ENCODE results near the gene SEPTIN5.

SEPTIN5 gene

DNA sequence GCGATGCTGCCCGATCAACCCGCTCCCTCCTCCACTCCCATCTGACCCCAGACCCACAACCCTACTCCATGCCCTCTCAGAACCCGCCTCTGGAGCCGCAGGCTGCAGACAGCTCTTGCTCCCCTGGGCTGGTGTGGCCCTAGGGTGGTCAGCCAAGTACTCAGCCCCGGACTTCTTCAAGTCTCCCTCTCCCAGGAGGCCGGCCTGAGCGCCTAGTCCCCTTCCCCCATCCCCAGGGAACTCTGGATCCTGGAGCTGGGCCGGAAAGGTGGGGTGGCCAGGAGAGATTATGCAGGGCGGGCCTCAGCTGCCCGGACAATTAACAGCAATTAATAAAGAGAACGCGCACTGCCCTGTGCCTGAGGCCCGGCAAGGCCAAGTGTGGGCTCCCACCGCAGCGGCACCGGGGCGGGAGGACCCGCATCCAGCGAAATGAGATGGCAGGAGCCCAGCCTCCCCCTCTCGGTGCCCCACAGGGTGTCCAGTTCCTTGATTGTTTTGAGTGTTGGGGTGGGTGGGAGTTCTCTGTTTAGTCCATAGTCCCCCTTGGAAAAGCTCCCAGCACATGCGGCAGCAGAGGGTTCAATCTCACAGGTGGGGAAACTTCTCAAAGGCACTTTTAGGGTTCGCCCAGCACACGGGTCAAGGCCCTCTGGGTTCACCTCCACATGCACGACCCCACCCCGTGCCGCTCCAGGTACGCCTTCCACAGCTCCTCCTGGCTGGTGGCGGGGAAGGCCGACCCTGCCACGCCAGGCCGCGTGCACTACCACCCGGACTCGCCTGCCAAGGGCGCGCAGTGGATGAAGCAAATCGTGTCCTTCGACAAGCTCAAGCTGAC lies 49.4 kb downstream of the SEPTIN5 start:
- no peak for FAIRE-seq

DNA sequence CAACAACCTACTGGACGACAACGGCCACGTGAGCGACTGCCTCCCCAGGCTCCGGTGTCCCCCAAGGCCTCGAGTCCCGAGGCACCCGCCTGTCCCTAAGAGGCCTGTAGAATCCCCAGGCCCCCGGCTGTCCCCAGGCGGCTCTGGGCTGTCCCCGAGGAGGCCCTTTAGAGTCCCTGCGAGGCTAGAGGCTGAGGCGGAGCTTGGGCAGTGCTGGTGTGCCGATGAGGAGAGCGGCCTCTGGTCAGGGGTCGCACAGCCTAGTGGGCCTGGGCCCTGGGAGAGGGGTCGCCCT lies 49.9 kb downstream of the SEPTIN5 start:
- FAIRE-seq: no peak

DNA sequence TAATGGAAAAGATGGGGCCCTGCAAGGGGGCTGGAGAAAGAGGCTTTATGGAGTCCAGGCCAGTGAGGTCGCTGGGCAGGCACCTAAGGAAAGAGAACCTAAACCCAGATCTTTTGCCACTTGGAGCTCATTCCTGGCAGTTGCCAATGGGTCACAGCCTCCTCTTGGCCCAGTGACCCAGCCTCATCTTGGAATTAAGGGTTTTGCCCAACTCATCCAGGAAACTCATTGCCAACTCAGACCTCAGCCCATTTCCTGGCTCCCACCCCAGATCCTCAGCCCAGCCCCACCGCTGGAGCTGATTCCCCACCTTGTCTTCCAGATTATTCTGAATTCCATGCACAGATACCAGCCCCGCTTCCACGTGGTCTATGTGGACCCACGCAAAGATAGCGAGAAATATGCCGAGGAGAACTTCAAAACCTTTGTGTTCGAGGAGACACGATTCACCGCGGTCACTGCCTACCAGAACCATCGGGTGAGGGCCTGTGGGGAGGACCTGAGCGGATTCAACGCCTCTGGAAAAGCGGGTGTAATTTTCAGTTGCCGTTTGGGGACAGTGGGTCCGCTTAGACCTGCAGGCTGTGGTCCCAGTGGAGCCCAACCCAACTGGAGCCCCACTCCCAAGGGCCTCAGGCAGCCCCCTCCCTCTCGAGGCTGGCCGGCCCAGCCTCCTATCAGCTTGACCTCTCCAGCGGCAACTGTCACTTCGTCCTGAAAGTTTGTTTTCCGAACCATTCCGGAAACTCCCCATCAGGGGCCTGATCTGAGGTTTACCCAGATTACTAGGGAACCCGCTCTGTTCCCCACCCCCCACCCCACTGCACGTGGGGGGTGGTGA lies 50.6 kb downstream of the SEPTIN5 start:
- no peak for FAIRE-seq

DNA sequence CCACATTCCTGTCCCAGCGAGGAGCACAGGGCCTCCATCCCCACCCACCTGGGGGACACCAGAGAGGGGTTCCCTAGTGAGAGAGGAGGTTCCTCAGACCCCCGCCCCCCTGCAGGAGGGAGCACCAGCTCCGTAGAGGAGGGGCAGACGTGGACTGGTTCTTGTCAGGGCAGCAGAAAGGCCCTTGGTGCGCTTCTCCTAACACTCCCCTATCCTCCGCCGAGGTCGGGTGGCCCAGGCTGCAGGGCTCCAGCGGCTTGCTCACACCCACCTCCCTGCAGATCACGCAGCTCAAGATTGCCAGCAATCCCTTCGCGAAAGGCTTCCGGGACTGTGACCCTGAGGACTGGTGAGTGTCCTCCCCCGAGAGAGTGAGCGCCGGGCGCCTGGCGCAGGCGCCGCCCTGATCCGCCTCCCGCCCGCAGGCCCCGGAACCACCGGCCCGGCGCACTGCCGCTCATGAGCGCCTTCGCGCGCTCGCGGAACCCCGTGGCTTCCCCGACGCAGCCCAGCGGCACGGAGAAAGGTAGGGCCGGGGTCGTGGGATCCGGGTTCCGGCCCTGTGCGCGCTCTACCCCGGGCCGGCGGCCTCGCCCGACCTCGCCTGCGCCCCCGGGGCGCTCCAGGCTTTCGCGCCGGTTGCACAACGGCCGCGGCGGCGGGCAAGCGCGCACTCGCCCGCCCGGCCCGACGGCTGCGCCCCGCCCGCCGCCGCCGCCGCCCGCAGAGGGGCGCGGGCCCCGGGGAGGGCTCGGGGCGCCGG lies 51.4 kb downstream of the SEPTIN5 start:
- FAIRE-seq: no peak

DNA sequence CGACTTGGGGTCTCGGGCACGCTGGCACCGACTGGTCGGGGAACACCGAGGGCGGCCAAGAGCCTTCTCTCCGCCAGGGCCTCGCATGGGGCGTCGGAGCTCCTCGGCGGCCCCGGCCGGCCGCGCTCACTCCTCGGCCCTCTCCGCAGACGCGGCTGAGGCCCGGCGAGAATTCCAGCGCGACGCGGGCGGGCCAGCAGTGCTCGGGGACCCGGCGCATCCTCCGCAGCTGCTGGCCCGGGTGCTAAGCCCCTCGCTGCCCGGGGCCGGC lies 51.9 kb downstream of the SEPTIN5 start:
- FAIRE-seq: no peak

DNA sequence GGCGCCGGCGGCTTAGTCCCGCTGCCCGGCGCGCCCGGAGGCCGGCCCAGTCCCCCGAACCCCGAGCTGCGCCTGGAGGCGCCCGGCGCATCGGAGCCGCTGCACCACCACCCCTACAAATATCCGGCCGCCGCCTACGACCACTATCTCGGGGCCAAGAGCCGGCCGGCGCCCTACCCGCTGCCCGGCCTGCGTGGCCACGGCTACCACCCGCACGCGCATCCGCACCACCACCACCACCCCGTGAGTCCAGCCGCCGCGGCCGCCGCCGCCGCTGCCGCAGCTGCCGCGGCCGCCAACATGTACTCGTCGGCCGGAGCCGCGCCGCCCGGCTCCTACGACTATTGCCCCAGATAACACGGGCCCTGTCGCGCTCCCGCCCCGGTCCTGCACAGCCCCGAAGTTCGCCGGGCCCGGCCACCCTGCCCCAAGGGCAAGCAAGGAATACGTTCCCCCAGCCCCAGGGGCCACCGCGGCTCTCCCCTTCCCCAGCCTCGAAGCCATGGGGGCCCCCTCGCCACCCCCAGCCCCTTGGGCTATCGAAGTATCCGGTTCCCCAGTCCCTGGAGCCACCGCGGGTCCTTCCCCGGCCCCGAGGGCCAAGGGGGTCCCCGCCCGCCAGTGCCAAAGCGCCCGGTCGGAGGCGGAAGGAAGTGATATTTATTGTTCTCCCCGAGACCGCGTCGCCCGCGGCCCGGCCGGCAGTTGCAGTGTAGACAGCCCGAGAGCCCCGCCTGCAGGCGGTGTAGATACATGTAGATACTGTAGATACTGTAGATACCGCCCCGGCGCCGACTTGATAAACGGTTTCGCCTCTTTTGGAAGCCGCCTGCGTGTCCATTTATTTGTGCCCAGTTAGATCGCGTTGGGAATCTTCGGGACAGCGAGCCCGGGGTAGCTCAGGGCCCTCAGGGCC lies 52.5 kb downstream of the SEPTIN5 start:
- no peak for FAIRE-seq

DNA sequence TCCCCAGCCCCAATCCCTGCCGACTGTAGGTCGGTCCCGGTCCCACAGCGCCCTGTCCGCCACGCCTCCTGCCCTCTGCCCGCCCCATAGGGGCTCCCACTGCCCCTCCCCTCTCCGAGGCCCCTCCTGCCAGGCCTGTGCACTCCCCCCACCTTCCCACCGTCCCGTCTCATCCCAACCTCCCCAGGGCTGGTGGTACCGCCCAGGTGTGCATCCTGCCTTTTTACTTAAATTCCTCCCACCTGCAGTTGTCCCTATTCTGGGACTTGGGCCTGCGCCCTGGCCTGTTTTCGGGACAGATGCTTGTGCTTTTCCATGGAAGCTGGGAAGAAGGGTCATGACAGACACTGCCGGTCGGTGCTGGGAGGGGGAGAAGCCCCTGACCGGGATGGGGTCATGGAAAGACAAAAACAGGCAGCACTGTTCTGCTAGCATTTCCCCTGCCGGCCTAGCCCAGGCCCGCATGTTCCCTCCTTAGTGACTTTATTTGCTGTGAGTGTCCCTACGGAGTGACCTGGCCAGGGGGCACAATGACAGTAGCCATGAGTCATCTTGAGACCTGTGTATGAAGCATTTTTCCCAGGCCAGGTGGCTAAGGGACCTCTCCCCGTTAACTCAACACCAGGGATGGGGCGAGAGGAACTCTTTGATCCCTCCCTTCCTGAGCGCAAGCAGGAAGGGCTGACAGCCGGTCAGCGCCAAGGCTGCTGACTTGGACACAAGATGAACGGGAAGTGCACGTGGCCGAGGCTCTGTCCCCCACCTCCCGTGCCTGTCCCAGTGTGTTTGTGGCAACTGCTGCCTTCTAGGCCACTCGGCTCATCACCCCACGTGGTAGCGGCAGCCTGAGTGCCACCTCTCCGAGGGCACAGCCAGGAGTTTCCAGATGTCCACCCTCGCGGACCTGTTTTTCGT lies 53.4 kb downstream of the SEPTIN5 start:
- no peak for FAIRE-seq

DNA sequence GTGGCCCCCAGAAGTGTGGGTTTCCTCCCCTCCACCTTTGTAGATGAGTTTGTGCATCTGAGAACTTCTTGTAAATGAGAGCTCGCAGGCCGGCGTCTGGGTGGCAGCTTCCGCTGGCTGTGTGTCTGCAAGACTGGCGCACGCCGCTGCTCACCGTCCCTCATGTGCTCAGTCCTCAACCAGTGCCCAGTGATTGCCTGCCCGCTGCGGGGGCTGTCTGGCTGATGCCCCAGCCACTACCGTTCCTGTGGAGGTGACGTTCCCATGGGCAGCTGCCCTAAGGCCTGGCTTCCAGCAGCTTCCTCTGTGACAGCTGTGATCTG lies 55.1 kb downstream of the SEPTIN5 start:
- no peak for FAIRE-seq

DNA sequence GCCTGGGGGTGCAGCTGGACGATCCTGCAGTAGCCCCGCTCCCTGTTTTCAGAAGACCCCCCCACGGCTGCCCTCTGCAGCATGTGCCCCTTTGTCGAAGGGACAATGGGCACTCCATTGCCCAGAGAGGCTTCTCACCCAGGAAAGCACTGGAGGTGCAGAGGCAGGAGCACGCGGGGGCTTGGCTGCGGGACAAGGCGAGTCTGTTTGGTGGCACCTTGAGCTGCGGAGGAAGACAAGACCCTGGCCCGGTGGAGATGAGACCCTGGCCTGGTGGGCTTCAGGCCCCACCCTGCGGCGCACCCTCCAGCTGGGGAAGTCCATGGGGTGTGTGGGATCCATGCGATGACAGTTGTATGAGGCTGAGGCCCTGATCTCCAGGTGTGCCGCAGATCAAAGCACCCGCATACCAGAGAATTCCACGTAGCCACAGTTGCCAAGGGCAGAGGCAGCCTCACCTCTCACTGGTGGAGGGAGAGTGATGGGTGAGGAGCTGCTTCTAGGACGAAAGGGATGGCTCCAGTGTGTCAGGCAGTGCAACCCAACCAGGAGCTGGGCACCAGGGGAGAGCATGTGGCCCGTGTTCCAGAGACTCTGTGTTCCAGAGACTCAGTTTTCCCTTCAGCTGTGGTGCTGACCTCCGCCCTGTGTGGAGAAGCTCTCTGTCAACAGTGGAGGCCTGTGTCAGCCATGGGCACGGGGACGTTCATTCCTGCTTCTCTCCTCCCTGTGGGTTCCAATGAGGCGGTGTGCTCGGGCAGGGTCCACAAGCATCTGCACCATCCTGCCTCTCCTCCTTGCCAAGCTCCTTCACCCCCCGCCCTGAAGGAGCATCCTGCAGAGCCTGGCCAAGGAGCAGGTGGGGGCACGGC lies 56.3 kb downstream of the SEPTIN5 start:
- no peak for FAIRE-seq

DNA sequence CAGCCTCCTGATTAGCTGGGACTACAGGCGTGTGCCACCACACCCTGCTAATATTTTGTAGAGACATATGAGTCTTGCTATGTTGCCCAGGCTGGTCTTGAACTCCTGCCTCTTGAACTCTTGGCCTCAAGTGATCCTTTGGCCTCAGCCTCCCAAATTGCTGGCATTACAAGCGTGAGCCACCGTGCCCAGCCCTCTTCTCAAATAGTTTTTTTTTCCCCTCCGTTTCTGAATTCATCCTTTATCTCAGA lies 58.0 kb downstream of the SEPTIN5 start:
- FAIRE-seq: no peak

Measured in endometrium (tissue), 2 donors.